Hepatocyte (in vitro differentiated cells): ENCODE results near the gene FNDC11. TPM values are rescaled to one million over a fixed set of nuclear protein-coding genes. Genes with fewer than 3 reads are reported as not detected.

Experiments used
- DNase-seq: peaks from one replicate; pipeline ENCODE4 v3.0.0-alpha.2; 2016; ENCODE audit warnings: low spot score
- H2AFZ ChIP-seq: fragments of 200-600 bp; sonication (generic); 2 replicates; pipeline ENCODE4 v1.6.0; 2016; ENCODE audit warnings: antibody characterized with exemption, mild to moderate bottlenecking
- H3K27ac ChIP-seq: fragments of 200-600 bp; sonication (generic); 2 replicates; pipeline ENCODE4 v1.5.1; 2016; ENCODE audit warnings: mild to moderate bottlenecking
- H3K27me3 ChIP-seq: fragments of 200-600 bp; sonication (generic); 2 replicates; pipeline ENCODE4 v1.6.1; 2016
- H3K36me3 ChIP-seq: fragments of 200-600 bp; sonication (generic); replicated peaks from 2 replicates; pipeline ENCODE4 v1.5.1; 2016; ENCODE audit warnings: low read depth; ENCODE audit not compliant: insufficient read depth
- H3K4me1 ChIP-seq: fragments of 200-600 bp; sonication (generic); 2 replicates; pipeline ENCODE4 v1.5.1; 2016; ENCODE audit warnings: mild to moderate bottlenecking, moderate library complexity; ENCODE audit not compliant: insufficient read depth
- H3K4me2 ChIP-seq: fragments of 200-600 bp; sonication (generic); 2 replicates; pipeline ENCODE4 v1.6.0; 2016
- H3K4me3 ChIP-seq: fragments of 200-600 bp; sonication (generic); 2 replicates; pipeline ENCODE4 v1.5.1; 2016; ENCODE audit warnings: mild to moderate bottlenecking
- H3K79me2 ChIP-seq: fragments of 200-600 bp; sonication (generic); 2 replicates; pipeline ENCODE4 v1.6.0; 2017; ENCODE audit warnings: mild to moderate bottlenecking
- H3K9me2 ChIP-seq: fragments of 200-600 bp; sonication (generic); replicated peaks from 2 replicates; pipeline ENCODE4 v1.6.0; 2017; ENCODE audit warnings: mild to moderate bottlenecking; ENCODE audit not compliant: insufficient read depth
- H3K9me3 ChIP-seq: fragments of 200-600 bp; sonication (generic); 2 replicates; pipeline ENCODE4 v1.5.1; 2016; ENCODE audit warnings: low read depth, mild to moderate bottlenecking
- H4K20me1 ChIP-seq: fragments of 200-600 bp; sonication (generic); 2 replicates; pipeline ENCODE4 v1.6.0; 2016; ENCODE audit warnings: mild to moderate bottlenecking; ENCODE audit not compliant: insufficient read depth, poor library complexity, severe bottlenecking
- EZH2 ChIP-seq: fragments of 200-600 bp; sonication (generic); IDR thresholded peaks from 2 replicates; pipeline ENCODE4 v1.6.1; 2016; ENCODE audit warnings: antibody characterized with exemption, mild to moderate bottlenecking, borderline replicate concordance
- EZH2phosphoT487 ChIP-seq: fragments of 200-600 bp; sonication (generic); IDR thresholded peaks from one replicate; pipeline ENCODE4 v1.6.1; 2018; ENCODE audit warnings: antibody characterized with exemption, mild to moderate bottlenecking, low read depth, moderate library complexity; ENCODE audit not compliant: unreplicated experiment, severe bottlenecking
- WGBS: methylation state at CpG from one replicate; pipeline ENCODE4 v1.1.6; 2016; ENCODE audit warnings: low lambda C conversion rate; ENCODE audit errors: missing lambda C conversion rate; 5-methylcytosine and 5-hydroxymethylcytosine counted together
- polyA plus RNA-seq: library from polyadenylated mRNA; unstranded; fragments of >200 nt; fragmentation: Nextera tagmentation; extraction: Ambion mirVana; gene quantifications from 2 replicates; pipeline ENCODE4 v1.2.1, GENCODE V29; 2016
- total RNA-seq: library from RNA; depleted of rRNA; stranded (reverse); fragments of >200 nt; gene quantifications from 2 replicates; pipeline ENCODE4 v1.2.3, GENCODE V29; 2014
- TF ChIP-seq, protein P1 (sequence below): fragments of 200-600 bp; sonication (generic); IDR thresholded peaks from 2 replicates; pipeline ENCODE4 v1.5.1; 2016; ENCODE audit warnings: antibody characterized with exemption, mild to moderate bottlenecking; ENCODE audit not compliant: poor library complexity

Gene FNDC11
- total and polyA plus RNA-seq, 2 experiments from 2014 or later, result 0.57 to 0.79 TPM

GRCh38 chr20:63525971-63526370 lies 28.0 kb upstream of the FNDC11 start:
- TF ChIP-seq, protein P1, sequence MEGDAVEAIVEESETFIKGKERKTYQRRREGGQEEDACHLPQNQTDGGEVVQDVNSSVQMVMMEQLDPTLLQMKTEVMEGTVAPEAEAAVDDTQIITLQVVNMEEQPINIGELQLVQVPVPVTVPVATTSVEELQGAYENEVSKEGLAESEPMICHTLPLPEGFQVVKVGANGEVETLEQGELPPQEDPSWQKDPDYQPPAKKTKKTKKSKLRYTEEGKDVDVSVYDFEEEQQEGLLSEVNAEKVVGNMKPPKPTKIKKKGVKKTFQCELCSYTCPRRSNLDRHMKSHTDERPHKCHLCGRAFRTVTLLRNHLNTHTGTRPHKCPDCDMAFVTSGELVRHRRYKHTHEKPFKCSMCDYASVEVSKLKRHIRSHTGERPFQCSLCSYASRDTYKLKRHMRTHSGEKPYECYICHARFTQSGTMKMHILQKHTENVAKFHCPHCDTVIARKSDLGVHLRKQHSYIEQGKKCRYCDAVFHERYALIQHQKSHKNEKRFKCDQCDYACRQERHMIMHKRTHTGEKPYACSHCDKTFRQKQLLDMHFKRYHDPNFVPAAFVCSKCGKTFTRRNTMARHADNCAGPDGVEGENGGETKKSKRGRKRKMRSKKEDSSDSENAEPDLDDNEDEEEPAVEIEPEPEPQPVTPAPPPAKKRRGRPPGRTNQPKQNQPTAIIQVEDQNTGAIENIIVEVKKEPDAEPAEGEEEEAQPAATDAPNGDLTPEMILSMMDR, result no peak
- TF ChIP-seq EZH2, result no peak
- TF ChIP-seq EZH2phosphoT487, result no peak
- 45% methylated on average over 2 of the region's 2 CpGs for WGBS
- no peaks in the 10 kb centered on the region for H3K9me2 ChIP-seq
- H3K4me2 ChIP-seq, result no peak overlapping the region
- H3K27me3 ChIP-seq, result no peaks in the 10 kb centered on the region
- H3K9me3 ChIP-seq, result no peaks in the 10 kb centered on the region
- H3K36me3 ChIP-seq, result no peaks in the 10 kb centered on the region
- H3K79me2 ChIP-seq, result peaks cover 16% of the 10 kb centered on the region
- peaks cover 8% of the 10 kb centered on the region for H3K4me1 ChIP-seq
- H3K27ac ChIP-seq, result no peak overlapping the region
- no peak overlapping the region for H2AFZ ChIP-seq
- H3K4me3 ChIP-seq, result no peak overlapping the region
- H4K20me1 ChIP-seq, result peaks cover 24% of the 10 kb centered on the region
- no peak for DNase-seq

DNA sequence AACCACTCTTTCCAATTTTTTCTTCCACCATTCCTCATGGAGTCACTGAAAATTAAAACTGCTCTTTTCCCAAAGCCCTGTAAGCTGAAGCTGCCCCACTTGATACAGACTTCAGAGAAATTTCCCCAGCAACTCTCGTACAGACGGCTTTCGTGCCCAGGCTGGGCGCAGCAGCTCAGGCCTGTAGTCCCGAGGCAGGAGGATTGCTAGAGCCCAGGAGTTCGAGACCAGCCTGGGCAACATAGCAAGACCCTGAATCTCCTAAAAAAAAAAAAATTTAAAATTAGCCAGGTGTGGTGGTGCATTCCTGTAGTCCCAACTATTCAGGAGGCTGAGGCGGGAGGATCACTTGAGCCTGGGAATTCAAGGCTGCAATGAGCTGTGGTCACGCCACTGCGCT lies 26.8 kb upstream of the FNDC11 start:
- TF ChIP-seq, protein P1, result no peak
- TF ChIP-seq EZH2phosphoT487, result no peak
- Histone ChIP-seq H2AFZ (no peak overlapping the region), H3K4me1 (peaks cover 5% of the 10 kb centered on the region), H4K20me1 (peaks cover 12% of the 10 kb centered on the region), H3K4me3 (no peak overlapping the region), H3K9me2 (no peaks in the 10 kb centered on the region), H3K9me3 (no peaks in the 10 kb centered on the region), H3K27me3 (no peaks in the 10 kb centered on the region), H3K79me2 (peaks cover 4% of the 10 kb centered on the region), H3K27ac (no peak overlapping the region), H3K4me2 (no peak overlapping the region), H3K36me3 (no peaks in the 10 kb centered on the region)
- WGBS, result 93% methylated on average over 9 of the region's 9 CpGs
- no peak for DNase-seq

DNA sequence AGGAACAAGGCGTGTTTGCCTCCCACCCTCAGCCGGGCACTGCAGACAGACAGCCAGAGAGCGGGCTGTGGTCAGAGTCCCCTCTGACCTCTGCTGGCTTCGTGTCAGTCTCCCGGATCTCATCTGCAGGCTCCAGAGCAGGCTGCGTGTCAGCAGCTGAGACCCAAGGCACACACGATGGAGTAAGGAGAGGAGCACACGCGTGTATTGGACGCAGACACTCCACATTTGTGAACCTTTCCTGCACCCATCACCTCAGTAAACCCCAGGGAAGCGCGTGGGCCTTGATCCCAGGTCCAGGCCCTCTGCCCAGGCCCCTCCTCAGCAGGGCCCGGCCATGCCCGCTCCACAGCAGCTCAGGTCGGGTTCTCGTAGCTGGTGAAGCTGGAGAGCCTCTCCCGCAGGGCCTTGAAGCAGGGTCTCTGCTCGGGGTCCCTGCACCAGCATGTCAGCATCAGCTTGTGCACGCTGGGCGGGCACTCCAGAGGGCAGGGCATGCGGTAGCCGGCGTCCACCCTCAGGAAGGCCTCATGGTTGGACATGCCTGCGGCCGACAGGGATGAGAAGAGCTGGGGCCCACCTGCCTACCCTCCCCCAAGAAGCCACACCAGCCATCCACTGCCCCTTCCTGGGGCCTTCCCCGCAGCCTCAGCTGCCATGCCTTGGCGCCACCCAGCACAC lies 24.6 kb upstream of the FNDC11 start:
- no peak for DNase-seq
- H3K9me2 ChIP-seq, result no peaks in the 10 kb centered on the region
- H3K27ac ChIP-seq, result no peak overlapping the region
- 91% methylated on average over 26 of the region's 27 CpGs for WGBS
- H3K4me2 ChIP-seq, result no peak overlapping the region
- TF ChIP-seq EZH2 (no peak), EZH2phosphoT487 (no peak)
- TF ChIP-seq, protein P1, result no peak
- no peaks in the 10 kb centered on the region for H3K27me3 ChIP-seq
- H3K9me3 ChIP-seq, result no peaks in the 10 kb centered on the region
- H3K4me3 ChIP-seq, result no peak overlapping the region
- H4K20me1 ChIP-seq, result no peaks in the 10 kb centered on the region
- H2AFZ ChIP-seq, result no peak overlapping the region
- no peaks in the 10 kb centered on the region for H3K36me3 ChIP-seq
- H3K79me2 ChIP-seq, result no peaks in the 10 kb centered on the region
- no peaks in the 10 kb centered on the region for H3K4me1 ChIP-seq
